K562 (cell line): ENCODE results near the gene SLC5A5. TPM values are rescaled to one million over a fixed set of nuclear protein-coding genes. Genes with fewer than 3 reads are reported as not detected.

Experiments
- CC2D1A ChIP-seq: fragments of 450-650 bp; IDR thresholded peaks from 2 replicates; pipeline ENCODE4 v1.6.1; 2017; ENCODE audit warnings: mild to moderate bottlenecking
- CXXC5 ChIP-seq: fragments of 250-450 bp; sonication (Bioruptor Pico); IDR thresholded peaks from 2 replicates; pipeline ENCODE4 v1.8.0; 2022; ENCODE audit warnings: inconsistent platforms, mild to moderate bottlenecking, moderate library complexity
- MECOM ChIP-seq: fragments of 250-450 bp; sonication (Bioruptor Pico); IDR thresholded peaks from 2 replicates; pipeline ENCODE4 v1.8.0; 2022; ENCODE audit warnings: inconsistent platforms
- NR2C2 ChIP-seq, 2 experiments: fragments of 200-800 bp in 1 of 2; sonication (Bioruptor generic) in 1 of 2; sonication (generic) in 1 of 2; formaldehyde crosslinking in 1 of 2; IDR thresholded peaks; 2 replicates each; pipeline versions ENCODE4 v1.6.1 to v1.8.0; 2016 to 2022; ENCODE audit warnings: mild to moderate bottlenecking in 1 of 2, missing compliant biosample characterization in 1 of 2, missing genetic modification characterization in 1 of 2, missing genetic modification reagents in 1 of 2
- PHF21A ChIP-seq: fragments of 450-650 bp; IDR thresholded peaks from 2 replicates; pipeline ENCODE4 v1.6.1; 2017; ENCODE audit warnings: low read depth, borderline replicate concordance
- USF2 ChIP-seq: sonication (generic); formaldehyde crosslinking; IDR thresholded peaks from 2 replicates; pipeline ENCODE4 v1.5.0; 2020; ENCODE audit warnings: missing genetic modification reagents
- ZBTB7A ChIP-seq: IDR thresholded peaks from 2 replicates; pipeline ENCODE4 v1.6.1; 2011; ENCODE audit warnings: low read depth, mild to moderate bottlenecking, low read length, moderate library complexity, borderline replicate concordance; ENCODE audit not compliant: control insufficient read depth
- ZNF146 ChIP-seq: IDR thresholded peaks from one replicate; pipeline ENCODE4 v1.6.1; 2018; ENCODE audit warnings: missing compliant biosample characterization; ENCODE audit not compliant: unreplicated experiment
- ZNF398 ChIP-seq: fragments of 250-450 bp; sonication (Bioruptor Pico); IDR thresholded peaks from 2 replicates; pipeline ENCODE4 v1.8.0; 2021; ENCODE audit warnings: moderate library complexity, mild to moderate bottlenecking, inconsistent platforms
- ZNF644 ChIP-seq: fragments of 200-800 bp; sonication (Bioruptor generic); IDR thresholded peaks from 2 replicates; pipeline ENCODE4 v1.6.1; 2016; ENCODE audit warnings: low read depth, missing genetic modification characterization, missing compliant biosample characterization
- polyA plus RNA-seq, 8 experiments: library from polyadenylated mRNA; depleted of rRNA in 4 of 8; stranded (reverse) in 5 of 8; unstranded in 3 of 8; fragments of >200 nt; fragmentation: Nextera tagmentation in 2 of 8; fragmentation: Illumina TruSeq in 1 of 8; extraction: Ambion mirVana in 2 of 8; extraction: Trizol in 1 of 8; gene quantifications; 2 replicates each; pipeline versions ENCODE4 v1.2.1 to v1.2.3, GENCODE V29; 2011 to 2014; ENCODE audit warnings: inconsistent platforms in 1 of 8, missing spikeins in 1 of 8
- total RNA-seq, 7 experiments: library from RNA; depleted of rRNA in 6 of 7; stranded (reverse); fragments of >200 nt in 6 of 7; fragmentation: Illumina TruSeq in 2 of 7; extraction: Trizol in 2 of 7; gene quantifications; 2 replicates each; pipeline versions ENCODE4 v1.2.1 to v1.2.3, GENCODE V29; 2011 to 2021; ENCODE audit warnings: low replicate concordance in 1 of 7
- TF ChIP-seq, protein P1 (sequence below), 2 experiments: fragments of 450-650 bp; IDR thresholded peaks; 2 replicates each; pipeline ENCODE4 v1.6.1; 2018; ENCODE audit warnings: mild to moderate bottlenecking in 2 of 2, low read depth in 1 of 2; ENCODE audit not compliant: partially characterized antibody in 2 of 2
- TF ChIP-seq, protein P2 (sequence below), 3 experiments: fragments of 200-800 bp in 1 of 3; fragments of 250-450 bp in 1 of 3; fragments of 450-650 bp in 1 of 3; sonication (Bioruptor Pico) in 1 of 3; sonication (Bioruptor generic) in 1 of 3; formaldehyde crosslinking in 1 of 3; IDR thresholded peaks; 2 replicates each; pipeline versions ENCODE4 v1.6.1 to v1.8.0; 2016 to 2022; ENCODE audit warnings: mild to moderate bottlenecking in 2 of 3, missing genetic modification characterization in 2 of 3, missing compliant biosample characterization in 1 of 3, moderate library complexity in 1 of 3
- TF ChIP-seq, protein P3 (sequence below): fragments of 450-650 bp; IDR thresholded peaks from one replicate; pipeline ENCODE4 v1.6.1; 2018; ENCODE audit warnings: mild to moderate bottlenecking, moderate library complexity; ENCODE audit not compliant: partially characterized antibody

Gene SLC5A5
- total and polyA plus RNA-seq, 9 of the 15 experiments (the other 6 are each of a cell fraction or from before 2014, with no cell fraction given) = 0.10 to 0.73 (median 0.23) TPM

DNA sequence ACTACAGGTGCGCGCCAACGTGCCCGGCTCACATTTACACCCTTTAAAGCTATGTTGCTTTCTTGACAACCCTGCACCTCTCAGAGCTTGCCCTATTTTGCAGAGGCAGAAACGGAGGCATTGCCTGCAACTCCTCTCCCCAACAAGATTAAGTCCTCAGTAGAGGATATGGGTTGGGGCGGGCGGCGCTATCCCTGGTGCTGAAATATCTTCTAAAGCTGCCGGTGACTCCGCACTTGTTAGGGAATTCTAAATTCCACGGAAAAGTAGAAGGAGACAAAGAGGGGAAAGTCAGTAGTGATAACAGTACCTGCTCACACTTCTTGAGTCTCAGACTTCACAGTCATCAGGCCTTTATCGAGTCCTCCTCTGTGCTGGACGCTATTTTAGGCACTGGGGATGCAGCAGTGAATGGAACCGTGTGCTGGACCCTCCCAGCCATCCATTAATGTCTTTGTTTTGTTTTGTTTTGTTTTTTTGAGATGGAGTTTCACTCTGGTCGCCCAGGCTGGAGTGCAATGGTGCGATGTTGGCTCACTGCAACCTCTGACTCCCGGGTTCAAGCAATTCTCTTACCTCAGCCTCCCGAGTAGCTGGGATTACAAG lies 18.0 kb downstream of the SLC5A5 start (continued):
- TF ChIP-seq, protein P1, sequence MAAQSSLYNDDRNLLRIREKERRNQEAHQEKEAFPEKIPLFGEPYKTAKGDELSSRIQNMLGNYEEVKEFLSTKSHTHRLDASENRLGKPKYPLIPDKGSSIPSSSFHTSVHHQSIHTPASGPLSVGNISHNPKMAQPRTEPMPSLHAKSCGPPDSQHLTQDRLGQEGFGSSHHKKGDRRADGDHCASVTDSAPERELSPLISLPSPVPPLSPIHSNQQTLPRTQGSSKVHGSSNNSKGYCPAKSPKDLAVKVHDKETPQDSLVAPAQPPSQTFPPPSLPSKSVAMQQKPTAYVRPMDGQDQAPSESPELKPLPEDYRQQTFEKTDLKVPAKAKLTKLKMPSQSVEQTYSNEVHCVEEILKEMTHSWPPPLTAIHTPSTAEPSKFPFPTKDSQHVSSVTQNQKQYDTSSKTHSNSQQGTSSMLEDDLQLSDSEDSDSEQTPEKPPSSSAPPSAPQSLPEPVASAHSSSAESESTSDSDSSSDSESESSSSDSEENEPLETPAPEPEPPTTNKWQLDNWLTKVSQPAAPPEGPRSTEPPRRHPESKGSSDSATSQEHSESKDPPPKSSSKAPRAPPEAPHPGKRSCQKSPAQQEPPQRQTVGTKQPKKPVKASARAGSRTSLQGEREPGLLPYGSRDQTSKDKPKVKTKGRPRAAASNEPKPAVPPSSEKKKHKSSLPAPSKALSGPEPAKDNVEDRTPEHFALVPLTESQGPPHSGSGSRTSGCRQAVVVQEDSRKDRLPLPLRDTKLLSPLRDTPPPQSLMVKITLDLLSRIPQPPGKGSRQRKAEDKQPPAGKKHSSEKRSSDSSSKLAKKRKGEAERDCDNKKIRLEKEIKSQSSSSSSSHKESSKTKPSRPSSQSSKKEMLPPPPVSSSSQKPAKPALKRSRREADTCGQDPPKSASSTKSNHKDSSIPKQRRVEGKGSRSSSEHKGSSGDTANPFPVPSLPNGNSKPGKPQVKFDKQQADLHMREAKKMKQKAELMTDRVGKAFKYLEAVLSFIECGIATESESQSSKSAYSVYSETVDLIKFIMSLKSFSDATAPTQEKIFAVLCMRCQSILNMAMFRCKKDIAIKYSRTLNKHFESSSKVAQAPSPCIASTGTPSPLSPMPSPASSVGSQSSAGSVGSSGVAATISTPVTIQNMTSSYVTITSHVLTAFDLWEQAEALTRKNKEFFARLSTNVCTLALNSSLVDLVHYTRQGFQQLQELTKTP (IDR thresholded peaks at IDR 0.05; ENCODE audit: low read depth in 1 of 2, partially characterized antibody in 2 of 2) = peak in 1 of 2 experiments; percentile 91
- no peak for TF ChIP-seq ZNF398 (CRISPR knock-in tag)
- no peak for TF ChIP-seq NR2C2 (CRISPR knock-in tag; IDR thresholded peaks at IDR 0.05)
- TF ChIP-seq NR2C2 (tag; IDR thresholded peaks at IDR 0.05) = no peak
- peak; percentile 64; the same call in 1 of the 2 replicates for TF ChIP-seq ZNF644 (tag)
- no peak for TF ChIP-seq PHF21A
- no peak for TF ChIP-seq ZNF146
- peak; percentile 10; the same call in 1 of the 2 replicates for TF ChIP-seq USF2 (CRISPR knock-in tag)
- TF ChIP-seq, protein P2, sequence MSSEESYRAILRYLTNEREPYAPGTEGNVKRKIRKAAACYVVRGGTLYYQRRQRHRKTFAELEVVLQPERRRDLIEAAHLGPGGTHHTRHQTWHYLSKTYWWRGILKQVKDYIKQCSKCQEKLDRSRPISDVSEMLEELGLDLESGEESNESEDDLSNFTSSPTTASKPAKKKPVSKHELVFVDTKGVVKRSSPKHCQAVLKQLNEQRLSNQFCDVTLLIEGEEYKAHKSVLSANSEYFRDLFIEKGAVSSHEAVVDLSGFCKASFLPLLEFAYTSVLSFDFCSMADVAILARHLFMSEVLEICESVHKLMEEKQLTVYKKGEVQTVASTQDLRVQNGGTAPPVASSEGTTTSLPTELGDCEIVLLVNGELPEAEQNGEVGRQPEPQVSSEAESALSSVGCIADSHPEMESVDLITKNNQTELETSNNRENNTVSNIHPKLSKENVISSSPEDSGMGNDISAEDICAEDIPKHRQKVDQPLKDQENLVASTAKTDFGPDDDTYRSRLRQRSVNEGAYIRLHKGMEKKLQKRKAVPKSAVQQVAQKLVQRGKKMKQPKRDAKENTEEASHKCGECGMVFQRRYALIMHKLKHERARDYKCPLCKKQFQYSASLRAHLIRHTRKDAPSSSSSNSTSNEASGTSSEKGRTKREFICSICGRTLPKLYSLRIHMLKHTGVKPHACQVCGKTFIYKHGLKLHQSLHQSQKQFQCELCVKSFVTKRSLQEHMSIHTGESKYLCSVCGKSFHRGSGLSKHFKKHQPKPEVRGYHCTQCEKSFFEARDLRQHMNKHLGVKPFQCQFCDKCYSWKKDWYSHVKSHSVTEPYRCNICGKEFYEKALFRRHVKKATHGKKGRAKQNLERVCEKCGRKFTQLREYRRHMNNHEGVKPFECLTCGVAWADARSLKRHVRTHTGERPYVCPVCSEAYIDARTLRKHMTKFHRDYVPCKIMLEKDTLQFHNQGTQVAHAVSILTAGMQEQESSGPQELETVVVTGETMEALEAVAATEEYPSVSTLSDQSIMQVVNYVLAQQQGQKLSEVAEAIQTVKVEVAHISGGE (CRISPR knock-in tag; IDR thresholded peaks at IDR 0.05) = peak in 1 of 3 experiments; percentile 62; a peak in 1 of 6 replicates
- no peak for TF ChIP-seq ZBTB7A
- TF ChIP-seq MECOM (CRISPR knock-in tag) = 0 out of 2 replicates have a peak, but pooled peaks have one; percentile 7
- peak; percentile 66 for TF ChIP-seq CXXC5 (CRISPR knock-in tag)
- TF ChIP-seq CC2D1A = no peak
- TF ChIP-seq, protein P3, sequence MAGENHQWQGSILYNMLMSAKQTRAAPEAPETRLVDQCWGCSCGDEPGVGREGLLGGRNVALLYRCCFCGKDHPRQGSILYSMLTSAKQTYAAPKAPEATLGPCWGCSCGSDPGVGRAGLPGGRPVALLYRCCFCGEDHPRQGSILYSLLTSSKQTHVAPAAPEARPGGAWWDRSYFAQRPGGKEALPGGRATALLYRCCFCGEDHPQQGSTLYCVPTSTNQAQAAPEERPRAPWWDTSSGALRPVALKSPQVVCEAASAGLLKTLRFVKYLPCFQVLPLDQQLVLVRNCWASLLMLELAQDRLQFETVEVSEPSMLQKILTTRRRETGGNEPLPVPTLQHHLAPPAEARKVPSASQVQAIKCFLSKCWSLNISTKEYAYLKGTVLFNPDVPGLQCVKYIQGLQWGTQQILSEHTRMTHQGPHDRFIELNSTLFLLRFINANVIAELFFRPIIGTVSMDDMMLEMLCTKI = no peak
